ENCODE measurements around the gene GGN. TPM values are rescaled to one million over a fixed set of nuclear protein-coding genes. Genes with fewer than 3 reads are reported as not detected.

The GGN gene
- 1.6 TPM for total RNA-seq
- 0.92 TPM for polyA plus RNA-seq (ENCODE audit: insufficient read depth, low read depth, low replicate concordance)
- long read RNA-seq, donor 1 = 0 reads
- long read RNA-seq, donor 2 = 0 reads
- long read RNA-seq, donor 3, partial matches to known transcripts = 15 of 23 reads
- long read RNA-seq, donor 3, other reads (novel, unspliced or antisense) = 8 of 23 reads
- long read RNA-seq, donor 4 = 0 reads
- long read RNA-seq, donor 5 = 0 reads
- long read RNA-seq, donor 6 = 0 reads
- long read RNA-seq, donor 7, partial matches to known transcripts = 2 of 2 reads
- long read RNA-seq, donor 7, other reads (novel, unspliced or antisense) = 0 of 2 reads
- long read RNA-seq, donor 8 = 0 reads
- long read RNA-seq, donor 9 = 0 reads
- long read RNA-seq, donor 10 = 0 reads

GRCh38 chr19:38387550-38388348, at the start of gene GGN:
Gene GGN (minus strand): TSS chr19:38388034. CDS start chr19:38387261, 773 bp downstream.
- no peak for TF ChIP-seq CTCF (IDR thresholded peaks at IDR 0.05; ENCODE audit: borderline replicate concordance, extremely low read depth, insufficient read depth)
- DNase-seq = peak; percentile 90 to 96 (median 92)
- Histone ChIP-seq H3K9ac (ENCODE audit: low read length in 3 of 3) (peak within 1 kb of the TSS in 2 of 3 donors; percentile 34 to 37), H3K36me3 (ENCODE audit: control insufficient read depth in 2 of 3, insufficient read depth in 3 of 3, low read length in 3 of 3) (peaks cover 0 to 10% (median 5%) of the 10 kb centered on the region in 3 donors), H3K9me3 (ENCODE audit: control insufficient read depth in 2 of 3, insufficient read depth in 1 of 3, low read length in 3 of 3) (no peaks in the 10 kb centered on the region), H3K4me3 (ENCODE audit: low read length in 3 of 3) (peak within 1 kb of the TSS; percentile 47 to 64 (median 54)), H3K4me1 (ENCODE audit: control insufficient read depth in 2 of 3, insufficient read depth in 2 of 3, low read depth in 1 of 3, low read length in 3 of 3) (peaks cover 0 to 4% (median 0%) of the 10 kb centered on the region in 3 donors), H3K27ac (ENCODE audit: low read depth in 2 of 2, low read length in 2 of 2) (no peak within 1 kb of the TSS), H3K27me3 (ENCODE audit: control insufficient read depth, insufficient read depth, low read length) (peaks cover 2% of the 10 kb centered on the region)
- intact Hi-C loops (cut with DNase I) = no loop called here
- no peak for FAIRE-seq

GRCh38 chr19:38437295-38437694, 49.5 kb upstream of the GGN start:
- H3K36me3 ChIP-seq (ENCODE audit: control insufficient read depth in 2 of 3, insufficient read depth in 3 of 3, low read length in 3 of 3) = no peaks in the 10 kb centered on the region
- no peak overlapping the region for H3K9ac ChIP-seq (ENCODE audit: low read length in 3 of 3)
- DNase-seq (no peak), FAIRE-seq (no peak)
- intact Hi-C loops (cut with DNase I) = no loop called here
- no peak overlapping the region for H3K4me3 ChIP-seq (ENCODE audit: low read length in 3 of 3)
- no peak for TF ChIP-seq CTCF (IDR thresholded peaks at IDR 0.05; ENCODE audit: borderline replicate concordance, extremely low read depth, insufficient read depth)
- no peaks in the 10 kb centered on the region for H3K27me3 ChIP-seq (ENCODE audit: control insufficient read depth, insufficient read depth, low read length)
- H3K9me3 ChIP-seq (ENCODE audit: control insufficient read depth in 2 of 3, insufficient read depth in 1 of 3, low read length in 3 of 3) = no peaks in the 10 kb centered on the region
- no peaks in the 10 kb centered on the region for H3K4me1 ChIP-seq (ENCODE audit: control insufficient read depth in 2 of 3, insufficient read depth in 2 of 3, low read depth in 1 of 3, low read length in 3 of 3)
- H3K27ac ChIP-seq (ENCODE audit: low read depth in 2 of 2, low read length in 2 of 2) = no peak overlapping the region

- no peak overlapping the region for H3K4me3 ChIP-seq (ENCODE audit: low read length in 3 of 3)
- no peaks in the 10 kb centered on the region for H3K27me3 ChIP-seq (ENCODE audit: control insufficient read depth, insufficient read depth, low read length)
- no peak for FAIRE-seq
- H3K27ac ChIP-seq (ENCODE audit: low read depth in 2 of 2, low read length in 2 of 2) = no peak overlapping the region
- no peaks in the 10 kb centered on the region for H3K9me3 ChIP-seq (ENCODE audit: control insufficient read depth in 2 of 3, insufficient read depth in 1 of 3, low read length in 3 of 3)
- intact Hi-C loops (cut with DNase I) = no loop called here
- peak; percentile 72 to 86 (median 83) for DNase-seq
- no peaks in the 10 kb centered on the region for H3K4me1 ChIP-seq (ENCODE audit: control insufficient read depth in 2 of 3, insufficient read depth in 2 of 3, low read depth in 1 of 3, low read length in 3 of 3)
- H3K36me3 ChIP-seq (ENCODE audit: control insufficient read depth in 2 of 3, insufficient read depth in 3 of 3, low read length in 3 of 3) = no peaks in the 10 kb centered on the region
- no peak overlapping the region for H3K9ac ChIP-seq (ENCODE audit: low read length in 3 of 3)
- no peak for TF ChIP-seq CTCF (IDR thresholded peaks at IDR 0.05; ENCODE audit: borderline replicate concordance, extremely low read depth, insufficient read depth)
Measured at GRCh38 chr19:38434549-38435051, 46.8 kb upstream of the GGN start.

Measured in kidney (tissue), 22 donors.